Panc1 (cell line): ENCODE results near the gene UNC13B. TPM values are rescaled to one million over a fixed set of nuclear protein-coding genes. Genes with fewer than 3 reads are reported as not detected.

Experiments
- ATAC-seq: fragments of 200-7000 bp; cut with Tn5 transposase; 2 replicates; pipeline ENCODE4 v1.9.1; 2020; ENCODE audit warnings: mild to moderate bottlenecking, moderate library complexity
- BruUV-seq: library from RNA; stranded (reverse); fragments of 400-500 nt; replicated peaks from 2 replicates; lab custom pipeline; 2021; lab: Mats Ljungman, UMichigan
- CTCF ChIA-PET: fragments of 300-600 bp; sonication (Branson Sonifier 250); formaldehyde crosslinking; loops from one replicate; lab custom pipeline; 2022; ENCODE audit warnings: antibody characterized with exemption; lab: Charles Lee
- POLR2A ChIA-PET: fragments of 300-600 bp; sonication (Branson Sonifier 250); formaldehyde crosslinking; loops from one replicate; lab custom pipeline; 2022; ENCODE audit warnings: antibody characterized with exemption; lab: Charles Lee
- DNase-seq: peaks from one replicate; pipeline ENCODE4 v3.0.0-alpha.2; 2010; ENCODE audit warnings: low read depth, low spot score
- H3K27ac ChIP-seq: 2 replicates; pipeline ENCODE4 v1.5.1; 2011; ENCODE audit warnings: mild to moderate bottlenecking, low read length, inconsistent platforms
- H3K27me3 ChIP-seq: fragments of 200-500 bp; sonication (Bioruptor generic); 2 replicates; pipeline ENCODE4 v1.6.0; 2014; ENCODE audit warnings: low read length, inconsistent platforms; ENCODE audit not compliant: control insufficient read depth, insufficient read depth
- H3K36me3 ChIP-seq: fragments of 200-500 bp; sonication (Bioruptor generic); 2 replicates; pipeline ENCODE4 v1.5.1; 2014; ENCODE audit warnings: inconsistent platforms, mild to moderate bottlenecking, low read length, moderate library complexity; ENCODE audit not compliant: control insufficient read depth, insufficient read depth
- H3K4me1 ChIP-seq: 2 replicates; pipeline ENCODE4 v1.5.1; 2011; ENCODE audit warnings: inconsistent platforms, mild to moderate bottlenecking, low read length, moderate library complexity; ENCODE audit not compliant: control insufficient read depth, insufficient read depth
- H3K4me3 ChIP-seq, 2 experiments: 2 replicates each; pipeline ENCODE4 v1.5.1; 2011 to 2012; ENCODE audit warnings: low read depth in 2 of 2, low read length in 2 of 2, mild to moderate bottlenecking in 2 of 2, inconsistent platforms in 1 of 2, moderate library complexity in 1 of 2
- H3K9me3 ChIP-seq: fragments of 200-500 bp; sonication (Bioruptor generic); 2 replicates; pipeline ENCODE4 v1.5.1; 2014; ENCODE audit warnings: low read depth, mild to moderate bottlenecking, inconsistent platforms, low read length, moderate library complexity; ENCODE audit not compliant: control insufficient read depth, insufficient read depth
- POLR2AphosphoS5 ChIP-seq: IDR thresholded peaks from 2 replicates; pipeline ENCODE4 v1.6.1; 2012; ENCODE audit warnings: mild to moderate bottlenecking, low read depth, low read length, moderate library complexity
- REST ChIP-seq, 2 experiments: IDR thresholded peaks; 2 replicates each; pipeline ENCODE4 v1.6.1; 2011 to 2012; ENCODE audit warnings: low read depth in 2 of 2, control low read depth in 1 of 2, low read length in 1 of 2, mild to moderate bottlenecking in 1 of 2, moderate library complexity in 1 of 2; ENCODE audit not compliant: insufficient read depth in 1 of 2
- SIN3A ChIP-seq: IDR thresholded peaks from 2 replicates; pipeline ENCODE4 v1.6.1; 2012; ENCODE audit warnings: low read depth, mild to moderate bottlenecking, low read length, moderate library complexity, borderline replicate concordance; ENCODE audit not compliant: insufficient read depth
- TCF7L2 ChIP-seq: IDR thresholded peaks from 2 replicates; pipeline ENCODE4 v1.6.1; 2011; ENCODE audit warnings: mild to moderate bottlenecking, low read depth, low read length, inconsistent platforms
- in situ Hi-C: cut with HindIII; loops from 2 replicates; pipeline ENCODE4 v1.10.0; 2016; ENCODE audit warnings: low sequenced_read_pairs, low pct_unique_long_range_greater_than_20kb
- intact Hi-C: fragments of 100-400 bp; cut with micrococcal nuclease; formaldehyde crosslinking; loops from one replicate; pipeline ENCODE4 v1.10.0; 2022; ENCODE audit not compliant: unreplicated experiment
- total RNA-seq: library from RNA; stranded (reverse); gene quantifications from one replicate; pipeline ENCODE4 v1.2.1, GENCODE V29; 2021; ENCODE audit not compliant: unreplicated experiment
- TF ChIP-seq, protein P1 (sequence below): fragments of 450-650 bp; IDR thresholded peaks from 2 replicates; pipeline ENCODE4 v1.5.1; 2017; ENCODE audit warnings: mild to moderate bottlenecking

Gene UNC13B
- total RNA-seq, 1 experiment from 2014 or later: 35.2 TPM

GRCh38 chr9:35285731-35286130 lies 123.9 kb downstream of the UNC13B start:
- H3K27ac ChIP-seq: no peak overlapping the region
- H3K36me3 ChIP-seq: no peaks in the 10 kb centered on the region
- in situ Hi-C loops (no loop called here), intact Hi-C loops (no loop called here)
- H3K9me3 ChIP-seq: no peaks in the 10 kb centered on the region
- ATAC-seq (no peak), DNase-seq (no peak)
- H3K27me3 ChIP-seq: no peaks in the 10 kb centered on the region
- ChIA-PET CTCF (interaction anchor here (0.6 to 0.7 kb wide), 2 partner anchors 30 to 145 kb away, joined by 4 to 7 read pairs; no protein-coding TSS in a partner anchor), POLR2A (no interaction called here)
- TF ChIP-seq TCF7L2: no peak
- TF ChIP-seq, protein P1, sequence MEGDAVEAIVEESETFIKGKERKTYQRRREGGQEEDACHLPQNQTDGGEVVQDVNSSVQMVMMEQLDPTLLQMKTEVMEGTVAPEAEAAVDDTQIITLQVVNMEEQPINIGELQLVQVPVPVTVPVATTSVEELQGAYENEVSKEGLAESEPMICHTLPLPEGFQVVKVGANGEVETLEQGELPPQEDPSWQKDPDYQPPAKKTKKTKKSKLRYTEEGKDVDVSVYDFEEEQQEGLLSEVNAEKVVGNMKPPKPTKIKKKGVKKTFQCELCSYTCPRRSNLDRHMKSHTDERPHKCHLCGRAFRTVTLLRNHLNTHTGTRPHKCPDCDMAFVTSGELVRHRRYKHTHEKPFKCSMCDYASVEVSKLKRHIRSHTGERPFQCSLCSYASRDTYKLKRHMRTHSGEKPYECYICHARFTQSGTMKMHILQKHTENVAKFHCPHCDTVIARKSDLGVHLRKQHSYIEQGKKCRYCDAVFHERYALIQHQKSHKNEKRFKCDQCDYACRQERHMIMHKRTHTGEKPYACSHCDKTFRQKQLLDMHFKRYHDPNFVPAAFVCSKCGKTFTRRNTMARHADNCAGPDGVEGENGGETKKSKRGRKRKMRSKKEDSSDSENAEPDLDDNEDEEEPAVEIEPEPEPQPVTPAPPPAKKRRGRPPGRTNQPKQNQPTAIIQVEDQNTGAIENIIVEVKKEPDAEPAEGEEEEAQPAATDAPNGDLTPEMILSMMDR: no peak
- TF ChIP-seq REST (IDR thresholded peaks at IDR 0.05; ENCODE audit: insufficient read depth in 1 of 2, low read depth in 2 of 2, low read length in 1 of 2): no peak
- TF ChIP-seq SIN3A: no peak
- no TSS peak for BruUV-seq
- H3K4me1 ChIP-seq: no peaks in the 10 kb centered on the region
- H3K4me3 ChIP-seq: no peak overlapping the region

- H3K27ac ChIP-seq: no peak overlapping the region
- intact Hi-C loops: no loop called here
- DNase-seq: no peak
- no peaks in the 10 kb centered on the region for H3K4me1 ChIP-seq
- TF ChIP-seq TCF7L2: no peak
- TF ChIP-seq REST (IDR thresholded peaks at IDR 0.05; ENCODE audit: insufficient read depth in 1 of 2, low read depth in 2 of 2, low read length in 1 of 2): no peak
- TF ChIP-seq, protein P1: no peak
- TF ChIP-seq SIN3A: no peak
- TF ChIP-seq POLR2AphosphoS5: no peak
- no peak overlapping the region for H3K4me3 ChIP-seq
- in situ Hi-C loops: no loop called here
- ChIA-PET POLR2A (no interaction called here), CTCF (interaction anchor here (0.7 kb wide), 1 partner anchor 145 kb away, joined by 7 read pairs; no protein-coding TSS in a partner anchor)
- no peaks in the 10 kb centered on the region for H3K9me3 ChIP-seq
- no peaks in the 10 kb centered on the region for H3K36me3 ChIP-seq
- no peaks in the 10 kb centered on the region for H3K27me3 ChIP-seq
- no TSS peak for BruUV-seq
- ATAC-seq: no peak
These were observed 124.6 kb downstream of the UNC13B start for GRCh38 chr9:35286381-35286780.
